Measurements from ENCODE around the gene CDK11B.
"Not testable (repeated sequence)": the region's sequence is repeated elsewhere in the genome, so short reads cannot be mapped to it uniquely, and the experiment has no call there.

GRCh38 chr1:1664318-1664717, 5.5 kb upstream of the CDK11B start:
- not testable (repeated sequence) for TF ChIP-seq FOXM1 (IDR thresholded peaks at IDR 0.05; ENCODE audit: borderline replicate concordance); SUZ12 (IDR thresholded peaks at IDR 0.05); BHLHE40 (IDR thresholded peaks at IDR 0.05; ENCODE audit: borderline replicate concordance); NFRKB (IDR thresholded peaks at IDR 0.05); FOXK2 (IDR thresholded peaks at IDR 0.05); ARNT (IDR thresholded peaks at IDR 0.05); SP1 (IDR thresholded peaks at IDR 0.05); L3MBTL2 (conservative IDR thresholded peaks at IDR 0.05)
